K562 (cell line): ENCODE results near the gene HAUS7. TPM values are rescaled to one million over a fixed set of nuclear protein-coding genes. Genes with fewer than 3 reads are reported as not detected.

Experiments used
- ATF7 ChIP-seq: fragments of 450-650 bp; IDR thresholded peaks from 2 replicates; pipeline ENCODE4 v1.7.1; 2014; ENCODE audit warnings: mild to moderate bottlenecking, moderate library complexity
- CREB1 ChIP-seq, 2 experiments: sonication (generic) in 1 of 2; formaldehyde crosslinking in 1 of 2; IDR thresholded peaks; 2 replicates each; pipeline versions ENCODE4 v1.6.1 to v1.8.0; 2012 to 2022; ENCODE audit warnings: inconsistent platforms in 1 of 2, mild to moderate bottlenecking in 1 of 2, missing genetic modification reagents in 1 of 2, moderate library complexity in 1 of 2
- CREM ChIP-seq: IDR thresholded peaks from 2 replicates; pipeline ENCODE4 v1.6.1; 2014; ENCODE audit warnings: antibody characterized with exemption, low read depth
- FOSL1 ChIP-seq: fragments of 200-800 bp; sonication (Bioruptor generic); conservative IDR thresholded peaks from 2 replicates; pipeline ENCODE4 v1.6.1; 2016; ENCODE audit warnings: missing genetic modification characterization, missing compliant biosample characterization
- GABPA ChIP-seq: fragments of 200-800 bp; sonication (Bioruptor generic); conservative IDR thresholded peaks from 2 replicates; pipeline ENCODE4 v1.6.1; 2016; ENCODE audit warnings: low read depth, missing genetic modification characterization, missing compliant biosample characterization
- GTF2E2 ChIP-seq: fragments of 200-800 bp; sonication (Bioruptor generic); IDR thresholded peaks from 2 replicates; pipeline ENCODE4 v1.6.1; 2016; ENCODE audit warnings: missing genetic modification characterization, missing compliant biosample characterization
- IFI16 ChIP-seq: fragments of 250-450 bp; sonication (Bioruptor Pico); IDR thresholded peaks from 2 replicates; pipeline ENCODE4 v2.1.2; 2022; ENCODE audit warnings: mild to moderate bottlenecking, inconsistent platforms
- KDM2B ChIP-seq: fragments of 250-450 bp; sonication (Bioruptor Pico); IDR thresholded peaks from 2 replicates; pipeline ENCODE4 v1.8.0; 2021; ENCODE audit warnings: mild to moderate bottlenecking, moderate library complexity
- MBD2 ChIP-seq: sonication (generic); IDR thresholded peaks from 2 replicates; pipeline ENCODE4 v1.6.1; 2016; ENCODE audit warnings: low read depth, borderline replicate concordance
- MCM3 ChIP-seq: fragments of 450-650 bp; IDR thresholded peaks from 2 replicates; pipeline ENCODE4 v1.6.1; 2016
- NBN ChIP-seq: fragments of 450-650 bp; IDR thresholded peaks from 2 replicates; pipeline ENCODE4 v1.6.1; 2016; ENCODE audit warnings: low read depth, mild to moderate bottlenecking
- PHB ChIP-seq: fragments of 250-450 bp; sonication (Bioruptor Pico); IDR thresholded peaks from 2 replicates; pipeline ENCODE4 v1.5.0; 2021
- PHTF2 ChIP-seq: fragments of 250-450 bp; sonication (Bioruptor Pico); IDR thresholded peaks from 2 replicates; pipeline ENCODE4 v1.5.0; 2021; ENCODE audit warnings: mild to moderate bottlenecking
- RBM15 ChIP-seq: fragments of 200-400 bp; formaldehyde crosslinking; IDR thresholded peaks from 2 replicates; pipeline ENCODE4 v1.6.1; 2018; ENCODE audit warnings: mild to moderate bottlenecking, low read length, moderate library complexity; ENCODE audit not compliant: insufficient read depth
- ZNF830 ChIP-seq: fragments of 250-450 bp; sonication (Bioruptor Pico); IDR thresholded peaks from 2 replicates; pipeline ENCODE4 v1.5.0; 2021; ENCODE audit warnings: mild to moderate bottlenecking
- polyA plus RNA-seq, 8 experiments: library from polyadenylated mRNA; depleted of rRNA in 4 of 8; stranded (reverse) in 5 of 8; unstranded in 3 of 8; fragments of >200 nt; fragmentation: Nextera tagmentation in 2 of 8; fragmentation: Illumina TruSeq in 1 of 8; extraction: Ambion mirVana in 2 of 8; extraction: Trizol in 1 of 8; gene quantifications; 2 replicates each; pipeline versions ENCODE4 v1.2.1 to v1.2.3, GENCODE V29; 2011 to 2014; ENCODE audit warnings: inconsistent platforms in 1 of 8, missing spikeins in 1 of 8
- total RNA-seq, 7 experiments: library from RNA; depleted of rRNA in 6 of 7; stranded (reverse); fragments of >200 nt in 6 of 7; fragmentation: Illumina TruSeq in 2 of 7; extraction: Trizol in 2 of 7; gene quantifications; 2 replicates each; pipeline versions ENCODE4 v1.2.1 to v1.2.3, GENCODE V29; 2011 to 2021; ENCODE audit warnings: low replicate concordance in 1 of 7
- TF ChIP-seq, protein P1 (sequence below): sonication (generic); formaldehyde crosslinking; IDR thresholded peaks from 2 replicates; pipeline ENCODE4 v1.8.1; 2022; ENCODE audit warnings: missing genetic modification reagents
- TF ChIP-seq, protein P2 (sequence below): fragments of 450-650 bp; IDR thresholded peaks from 2 replicates; pipeline ENCODE4 v1.6.1; 2016; ENCODE audit warnings: low read depth, mild to moderate bottlenecking, moderate library complexity
- TF ChIP-seq, protein P3 (sequence below): fragments of 450-650 bp; IDR thresholded peaks from 2 replicates; pipeline ENCODE4 v1.6.1; 2016; ENCODE audit warnings: low read depth

HAUS7 gene
- total and polyA plus RNA-seq, 9 of the 15 experiments (the other 6 are each of a cell fraction or from before 2014, with no cell fraction given), result 10.0 to 94.9 (median 48.8) TPM

DNA sequence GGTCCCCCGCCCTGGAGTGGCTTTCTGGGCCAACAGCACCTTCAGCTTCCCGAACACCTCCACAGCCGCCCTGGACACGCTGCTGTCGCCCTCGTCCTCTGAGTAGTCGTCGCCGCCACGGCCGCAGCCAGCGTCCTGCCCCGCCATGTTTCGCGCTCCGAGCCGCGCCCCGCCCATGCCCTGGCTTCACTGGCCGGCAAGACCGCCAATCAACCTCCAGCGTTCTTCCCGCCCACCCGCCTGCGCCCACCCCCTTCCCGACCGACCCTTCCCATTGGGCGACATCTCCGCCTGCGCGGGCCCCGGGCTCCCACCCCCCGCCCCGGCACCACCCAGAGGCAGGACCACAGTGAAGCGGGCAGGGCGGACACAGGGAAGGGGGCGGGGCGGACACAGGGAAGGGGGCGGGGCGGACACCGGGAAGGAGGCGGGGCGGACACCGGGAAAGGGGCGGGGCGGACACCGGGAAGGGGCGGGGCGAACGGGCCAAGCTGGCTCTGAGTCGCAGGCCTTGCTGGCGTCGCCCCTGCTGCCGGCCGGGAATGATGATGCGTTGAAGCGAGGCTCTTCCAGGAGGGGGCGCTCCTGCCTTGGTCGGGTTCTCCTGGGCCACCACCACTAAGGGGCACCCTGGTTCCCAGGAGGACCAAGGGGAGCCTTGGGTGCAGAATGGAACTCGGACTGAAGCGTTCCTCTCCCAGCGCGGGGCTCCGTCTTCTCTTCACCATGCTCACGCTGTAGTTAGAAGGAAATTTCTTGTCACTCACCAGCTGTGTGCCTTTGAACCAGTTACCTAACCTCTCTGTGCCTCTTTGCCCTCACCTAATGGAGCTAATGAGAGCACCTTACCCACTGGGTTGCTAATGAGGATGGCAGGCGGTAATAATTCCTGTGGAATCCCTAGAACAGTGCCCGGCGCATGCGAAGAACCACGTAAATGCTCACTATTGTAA is at the start of gene HAUS7 (continued):
- TF ChIP-seq, protein P1, sequence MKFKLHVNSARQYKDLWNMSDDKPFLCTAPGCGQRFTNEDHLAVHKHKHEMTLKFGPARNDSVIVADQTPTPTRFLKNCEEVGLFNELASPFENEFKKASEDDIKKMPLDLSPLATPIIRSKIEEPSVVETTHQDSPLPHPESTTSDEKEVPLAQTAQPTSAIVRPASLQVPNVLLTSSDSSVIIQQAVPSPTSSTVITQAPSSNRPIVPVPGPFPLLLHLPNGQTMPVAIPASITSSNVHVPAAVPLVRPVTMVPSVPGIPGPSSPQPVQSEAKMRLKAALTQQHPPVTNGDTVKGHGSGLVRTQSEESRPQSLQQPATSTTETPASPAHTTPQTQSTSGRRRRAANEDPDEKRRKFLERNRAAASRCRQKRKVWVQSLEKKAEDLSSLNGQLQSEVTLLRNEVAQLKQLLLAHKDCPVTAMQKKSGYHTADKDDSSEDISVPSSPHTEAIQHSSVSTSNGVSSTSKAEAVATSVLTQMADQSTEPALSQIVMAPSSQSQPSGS, result no peak
- TF ChIP-seq ZNF830 (CRISPR knock-in tag), result no peak
- TF ChIP-seq NBN, result 0 out of 2 replicates have a peak, but pooled peaks have one; percentile 62
- no peak for TF ChIP-seq FOSL1 (tag)
- TF ChIP-seq, protein P2, sequence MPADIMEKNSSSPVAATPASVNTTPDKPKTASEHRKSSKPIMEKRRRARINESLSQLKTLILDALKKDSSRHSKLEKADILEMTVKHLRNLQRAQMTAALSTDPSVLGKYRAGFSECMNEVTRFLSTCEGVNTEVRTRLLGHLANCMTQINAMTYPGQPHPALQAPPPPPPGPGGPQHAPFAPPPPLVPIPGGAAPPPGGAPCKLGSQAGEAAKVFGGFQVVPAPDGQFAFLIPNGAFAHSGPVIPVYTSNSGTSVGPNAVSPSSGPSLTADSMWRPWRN, result no peak
- peak; percentile 63; the same call in 1 of the 2 replicates for TF ChIP-seq GABPA (tag)
- no peak for TF ChIP-seq MBD2
- TF ChIP-seq PHB (CRISPR knock-in tag), result no peak
- TF ChIP-seq KDM2B (CRISPR knock-in tag), result no peak
- TF ChIP-seq, protein P3, sequence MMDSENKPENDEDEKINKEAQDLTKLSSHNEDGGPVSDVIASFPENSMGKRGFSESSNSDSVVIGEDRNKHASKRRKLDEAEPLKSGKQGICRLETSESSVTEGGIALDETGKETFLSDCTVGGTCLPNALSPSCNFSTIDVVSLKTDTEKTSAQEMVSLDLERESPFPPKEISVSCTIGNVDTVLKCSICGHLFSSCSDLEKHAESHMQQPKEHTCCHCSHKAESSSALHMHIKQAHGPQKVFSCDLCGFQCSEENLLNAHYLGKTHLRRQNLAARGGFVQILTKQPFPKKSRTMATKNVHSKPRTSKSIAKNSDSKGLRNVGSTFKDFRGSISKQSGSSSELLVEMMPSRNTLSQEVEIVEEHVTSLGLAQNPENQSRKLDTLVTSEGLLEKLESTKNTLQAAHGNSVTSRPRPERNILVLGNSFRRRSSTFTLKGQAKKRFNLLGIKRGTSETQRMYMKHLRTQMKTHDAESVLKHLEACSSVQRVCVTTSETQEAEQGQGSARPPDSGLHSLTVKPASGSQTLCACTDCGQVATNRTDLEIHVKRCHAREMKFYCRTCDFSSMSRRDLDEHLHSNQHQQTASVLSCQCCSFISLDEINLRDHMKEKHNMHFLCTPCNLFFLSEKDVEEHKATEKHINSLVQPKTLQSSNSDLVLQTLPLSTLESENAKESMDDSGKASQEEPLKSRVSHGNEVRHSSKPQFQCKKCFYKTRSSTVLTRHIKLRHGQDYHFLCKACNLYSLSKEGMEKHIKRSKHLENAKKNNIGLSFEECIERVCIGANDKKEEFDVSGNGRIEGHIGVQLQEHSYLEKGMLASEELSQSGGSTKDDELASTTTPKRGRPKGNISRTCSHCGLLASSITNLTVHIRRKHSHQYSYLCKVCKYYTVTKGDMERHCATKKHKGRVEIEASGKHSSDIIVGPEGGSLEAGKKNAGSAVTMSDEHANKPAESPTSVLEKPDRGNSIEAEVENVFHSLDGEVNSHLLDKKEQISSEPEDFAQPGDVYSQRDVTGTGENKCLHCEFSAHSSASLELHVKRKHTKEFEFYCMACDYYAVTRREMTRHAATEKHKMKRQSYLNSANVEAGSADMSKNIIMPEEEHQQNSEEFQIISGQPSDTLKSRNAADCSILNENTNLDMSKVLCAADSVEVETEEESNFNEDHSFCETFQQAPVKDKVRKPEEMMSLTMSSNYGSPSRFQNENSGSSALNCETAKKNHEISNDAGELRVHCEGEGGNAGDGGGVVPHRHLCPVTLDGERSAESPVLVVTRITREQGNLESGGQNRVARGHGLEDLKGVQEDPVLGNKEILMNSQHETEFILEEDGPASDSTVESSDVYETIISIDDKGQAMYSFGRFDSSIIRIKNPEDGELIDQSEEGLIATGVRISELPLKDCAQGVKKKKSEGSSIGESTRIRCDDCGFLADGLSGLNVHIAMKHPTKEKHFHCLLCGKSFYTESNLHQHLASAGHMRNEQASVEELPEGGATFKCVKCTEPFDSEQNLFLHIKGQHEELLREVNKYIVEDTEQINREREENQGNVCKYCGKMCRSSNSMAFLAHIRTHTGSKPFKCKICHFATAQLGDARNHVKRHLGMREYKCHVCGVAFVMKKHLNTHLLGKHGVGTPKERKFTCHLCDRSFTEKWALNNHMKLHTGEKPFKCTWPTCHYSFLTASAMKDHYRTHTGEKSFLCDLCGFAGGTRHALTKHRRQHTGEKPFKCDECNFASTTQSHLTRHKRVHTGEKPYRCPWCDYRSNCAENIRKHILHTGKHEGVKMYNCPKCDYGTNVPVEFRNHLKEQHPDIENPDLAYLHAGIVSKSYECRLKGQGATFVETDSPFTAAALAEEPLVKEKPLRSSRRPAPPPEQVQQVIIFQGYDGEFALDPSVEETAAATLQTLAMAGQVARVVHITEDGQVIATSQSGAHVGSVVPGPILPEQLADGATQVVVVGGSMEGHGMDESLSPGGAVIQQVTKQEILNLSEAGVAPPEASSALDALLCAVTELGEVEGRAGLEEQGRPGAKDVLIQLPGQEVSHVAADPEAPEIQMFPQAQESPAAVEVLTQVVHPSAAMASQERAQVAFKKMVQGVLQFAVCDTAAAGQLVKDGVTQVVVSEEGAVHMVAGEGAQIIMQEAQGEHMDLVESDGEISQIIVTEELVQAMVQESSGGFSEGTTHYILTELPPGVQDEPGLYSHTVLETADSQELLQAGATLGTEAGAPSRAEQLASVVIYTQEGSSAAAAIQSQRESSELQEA, result no peak; the same call in 1 of the 2 replicates
- TF ChIP-seq GTF2E2, result no peak
- TF ChIP-seq RBM15, result no peak
- TF ChIP-seq PHTF2, result no peak
- peak; percentile 97 for TF ChIP-seq CREB1 (IDR thresholded peaks at IDR 0.05)
- peak; percentile 97 for TF ChIP-seq CREB1 (CRISPR knock-in tag; IDR thresholded peaks at IDR 0.05)
- TF ChIP-seq ATF7, result peak; percentile 33; the same call in 1 of the 2 replicates
- TF ChIP-seq IFI16 (CRISPR knock-in tag), result no peak
- TF ChIP-seq MCM3, result no peak
- TF ChIP-seq CREM, result peak; percentile 99
